Activated CD4-positive, alpha-beta memory T cell treated with anti-CD3 and anti-CD28 coated beads, Interleukin-2, amount 10 ng/mL, durations not matched to agents 7 days and 5 days (primary cell): ENCODE results near the gene TAS2R41. TPM values are rescaled to one million over a fixed set of nuclear protein-coding genes. Genes with fewer than 3 reads are reported as not detected.

ENCODE experiments used
- CTCF ChIA-PET: fragments of 350-600 bp; sonication (Branson Sonifier 250); formaldehyde crosslinking; loops from one replicate; lab custom pipeline; 2021; ENCODE audit warnings: antibody characterized with exemption, inconsistent platforms; lab: Charles Lee
- POLR2A ChIA-PET: fragments of 350-600 bp; sonication (Branson Sonifier 250); formaldehyde crosslinking; loops from one replicate; lab custom pipeline; 2021; ENCODE audit warnings: antibody characterized with exemption; lab: Charles Lee
- DNase-seq: peaks from one replicate; pipeline ENCODE4 v3.0.0-alpha.2; 2020
- H3K27ac Mint-ChIP-seq: one replicate; pipeline ENCODE4 v1.8.0; 2021; ENCODE audit warnings: mild to moderate bottlenecking, mixed read lengths
- H3K27me3 Mint-ChIP-seq: one replicate; pipeline ENCODE4 v1.8.0; 2021; ENCODE audit warnings: mixed read lengths
- H3K36me3 Mint-ChIP-seq: one replicate; pipeline ENCODE4 v1.8.0; 2021; ENCODE audit warnings: low read depth, mixed read lengths
- H3K4me1 Mint-ChIP-seq: one replicate; pipeline ENCODE4 v1.8.0; 2021; ENCODE audit warnings: mixed read lengths
- H3K4me3 Mint-ChIP-seq: one replicate; pipeline ENCODE4 v1.8.0; 2021; ENCODE audit warnings: mild to moderate bottlenecking, mixed read lengths
- H3K9me3 Mint-ChIP-seq: one replicate; pipeline ENCODE4 v1.8.0; 2021; ENCODE audit warnings: mixed read lengths
- total RNA-seq, 2 experiments: library from RNA; stranded (reverse); gene quantifications; one replicate each; pipeline ENCODE4 v1.2.3, GENCODE V29; 2021

The TAS2R41 gene
- total RNA-seq, 2 experiments from 2014 or later = not detected

DNA sequence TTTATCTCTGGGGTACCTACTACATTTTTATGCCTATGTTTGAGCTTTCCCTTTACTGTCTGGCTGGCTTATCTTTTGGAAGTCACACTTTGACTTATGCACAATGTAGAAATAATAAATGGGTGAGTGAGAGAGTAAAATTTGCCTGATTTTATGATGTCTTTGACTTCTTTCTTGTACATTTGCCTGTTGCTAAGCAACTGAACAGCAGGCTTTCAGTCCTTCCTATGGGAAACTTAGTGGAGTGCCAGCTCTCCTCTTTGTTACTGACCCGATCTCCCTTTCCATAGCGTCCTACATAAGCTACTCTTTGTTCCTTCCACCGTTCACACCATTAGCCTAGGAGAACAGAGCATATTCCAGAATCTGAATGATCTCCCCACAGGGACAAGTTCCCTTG lies 30.2 kb upstream of the TAS2R41 start:
- H3K4me3 Mint-ChIP-seq = no peak overlapping the region
- no peaks in the 10 kb centered on the region for H3K9me3 Mint-ChIP-seq
- no peak overlapping the region for H3K27ac Mint-ChIP-seq
- H3K36me3 Mint-ChIP-seq = no peaks in the 10 kb centered on the region
- no peak for DNase-seq
- POLR2A ChIA-PET = no interaction called here
- no peaks in the 10 kb centered on the region for H3K4me1 Mint-ChIP-seq
- CTCF ChIA-PET = no interaction called here
- H3K27me3 Mint-ChIP-seq = no peaks in the 10 kb centered on the region

DNA sequence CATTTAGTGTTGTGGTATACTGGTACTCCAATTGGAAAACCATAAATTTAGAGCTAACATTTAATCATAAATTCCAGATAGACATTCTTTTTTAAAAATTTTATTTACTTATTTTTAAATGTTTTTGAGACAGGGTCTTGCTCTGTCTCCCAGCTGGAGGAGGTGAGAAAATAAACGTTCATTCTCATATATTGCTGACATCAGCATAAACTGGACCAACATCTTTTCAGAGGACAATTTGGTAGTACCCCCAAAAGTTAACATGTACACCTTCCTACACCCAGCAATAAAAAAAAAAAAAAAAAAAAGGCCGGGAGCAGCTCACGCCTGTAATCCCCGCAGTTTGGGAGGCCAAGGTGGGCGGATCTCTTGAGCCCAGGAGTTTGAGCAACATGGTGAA lies 29.2 kb upstream of the TAS2R41 start:
- H3K27ac Mint-ChIP-seq = no peak overlapping the region
- POLR2A ChIA-PET = no interaction called here
- no peaks in the 10 kb centered on the region for H3K36me3 Mint-ChIP-seq
- no peaks in the 10 kb centered on the region for H3K9me3 Mint-ChIP-seq
- no peaks in the 10 kb centered on the region for H3K4me1 Mint-ChIP-seq
- CTCF ChIA-PET = no interaction called here
- no peak for DNase-seq
- no peaks in the 10 kb centered on the region for H3K27me3 Mint-ChIP-seq
- no peak overlapping the region for H3K4me3 Mint-ChIP-seq

DNA sequence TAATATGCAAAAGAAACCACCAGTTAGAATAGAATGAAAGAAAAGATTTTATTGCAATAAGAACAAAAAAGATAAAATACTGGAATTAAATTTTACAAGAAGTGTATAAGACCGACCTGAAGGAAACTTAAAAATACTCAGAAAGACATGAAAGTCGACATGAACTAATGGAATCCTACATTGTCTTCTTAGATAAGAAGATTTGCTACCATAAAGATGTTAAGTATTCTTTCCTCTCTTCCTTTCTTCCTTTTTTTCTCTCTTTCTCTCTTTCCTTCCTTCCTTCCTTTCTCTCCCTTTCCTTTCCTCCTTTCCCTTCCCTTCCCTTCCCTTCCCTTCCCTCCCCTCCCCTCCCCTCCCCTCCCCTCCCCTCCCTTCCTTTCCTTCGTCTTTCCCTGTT lies 27.9 kb upstream of the TAS2R41 start:
- CTCF ChIA-PET = no interaction called here
- no peaks in the 10 kb centered on the region for H3K9me3 Mint-ChIP-seq
- H3K4me1 Mint-ChIP-seq = no peaks in the 10 kb centered on the region
- H3K36me3 Mint-ChIP-seq = no peaks in the 10 kb centered on the region
- no peak for DNase-seq
- H3K4me3 Mint-ChIP-seq = no peak overlapping the region
- H3K27me3 Mint-ChIP-seq = no peaks in the 10 kb centered on the region
- POLR2A ChIA-PET = no interaction called here
- no peak overlapping the region for H3K27ac Mint-ChIP-seq

DNA sequence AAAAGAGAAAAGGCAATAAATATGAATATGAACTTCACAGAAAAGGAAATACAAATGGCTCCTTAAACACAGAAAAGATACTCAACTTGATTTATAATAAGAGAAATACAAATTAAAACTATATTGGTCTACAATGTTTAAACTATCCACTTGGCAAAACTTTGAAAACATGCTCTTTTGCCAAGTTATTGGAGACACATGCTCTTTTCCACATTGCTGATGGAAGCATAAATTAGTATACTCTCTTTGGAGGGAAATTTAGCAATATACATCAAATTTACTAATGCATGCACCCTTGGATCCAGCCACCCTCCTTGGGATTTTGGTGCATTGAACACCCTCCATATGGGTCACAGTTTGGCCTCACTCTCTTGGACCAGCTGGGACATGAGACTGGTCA lies 26.6 kb upstream of the TAS2R41 start:
- H3K36me3 Mint-ChIP-seq = no peaks in the 10 kb centered on the region
- no peak for DNase-seq
- no peaks in the 10 kb centered on the region for H3K9me3 Mint-ChIP-seq
- CTCF ChIA-PET = no interaction called here
- no peaks in the 10 kb centered on the region for H3K4me1 Mint-ChIP-seq
- no peak overlapping the region for H3K27ac Mint-ChIP-seq
- no peak overlapping the region for H3K4me3 Mint-ChIP-seq
- POLR2A ChIA-PET = no interaction called here
- H3K27me3 Mint-ChIP-seq = no peaks in the 10 kb centered on the region

DNA sequence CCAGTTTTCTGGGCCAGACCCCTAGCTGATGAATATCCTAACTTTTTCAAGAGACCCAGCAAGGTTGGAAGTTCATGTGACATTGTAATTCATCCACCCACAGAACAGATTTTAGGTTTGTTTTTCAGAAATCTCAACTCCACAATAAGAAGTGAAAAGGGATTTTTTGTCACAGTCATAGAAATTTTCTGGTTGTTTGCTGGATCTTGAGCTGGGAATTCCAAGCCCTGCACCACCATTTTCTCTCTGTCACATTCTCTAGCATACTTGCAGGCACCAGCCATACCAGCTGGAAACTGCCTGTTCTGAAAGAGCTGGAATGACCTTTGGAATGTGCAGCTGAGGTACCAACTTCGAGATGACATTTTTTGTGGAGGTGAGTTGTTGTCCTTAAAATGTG lies 25.9 kb upstream of the TAS2R41 start:
- CTCF ChIA-PET = no interaction called here
- H3K36me3 Mint-ChIP-seq = no peaks in the 10 kb centered on the region
- no peak overlapping the region for H3K4me3 Mint-ChIP-seq
- no peaks in the 10 kb centered on the region for H3K4me1 Mint-ChIP-seq
- no peaks in the 10 kb centered on the region for H3K9me3 Mint-ChIP-seq
- no peak for DNase-seq
- H3K27ac Mint-ChIP-seq = no peak overlapping the region
- no peaks in the 10 kb centered on the region for H3K27me3 Mint-ChIP-seq
- POLR2A ChIA-PET = no interaction called here

DNA sequence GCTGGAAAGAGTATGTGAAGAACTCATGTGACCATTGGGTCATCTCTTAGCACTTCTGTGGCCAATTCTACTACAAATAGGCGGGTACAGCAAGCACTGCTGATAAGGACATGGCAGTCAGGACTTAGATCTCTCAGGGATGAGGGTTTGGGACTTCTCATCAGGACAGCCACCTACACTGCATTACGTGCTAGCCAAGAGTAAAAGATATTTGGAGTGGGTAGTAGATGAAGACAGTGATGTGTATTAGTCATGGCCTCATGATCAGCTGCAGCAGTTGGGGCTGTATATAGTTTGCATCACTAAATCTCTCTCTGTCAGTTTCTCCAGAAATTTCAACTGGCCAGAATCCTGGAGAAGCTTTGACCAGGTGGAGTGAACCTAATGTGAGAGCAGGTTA lies 25.2 kb upstream of the TAS2R41 start:
- H3K27ac Mint-ChIP-seq = no peak overlapping the region

DNA sequence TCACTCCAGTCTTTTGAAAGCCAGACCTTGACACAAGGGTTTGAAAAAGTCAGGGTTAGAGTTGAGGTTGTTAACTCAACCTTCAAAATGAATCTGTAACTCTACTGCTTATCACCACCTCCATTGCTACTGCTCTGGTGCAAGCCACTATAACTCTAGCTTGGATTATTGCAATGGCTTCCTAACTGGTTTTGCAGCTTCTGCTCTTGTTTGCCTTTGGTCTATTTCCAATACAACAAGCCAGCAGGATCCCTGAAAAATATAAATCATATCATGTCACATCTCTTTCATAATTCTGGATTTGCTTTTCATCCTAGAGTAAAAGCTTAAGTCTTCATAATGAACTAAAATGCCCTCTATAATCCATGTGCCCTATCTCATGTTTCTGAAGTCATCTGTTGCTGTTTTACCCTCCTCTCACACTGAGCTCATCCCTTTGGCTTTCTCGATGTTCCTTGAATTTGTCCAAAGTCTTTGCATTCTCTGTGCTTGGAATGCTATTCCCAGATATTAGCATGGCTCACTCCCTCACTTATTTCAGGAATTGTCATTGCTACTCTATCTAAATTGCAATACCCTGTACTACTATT lies 23.5 kb upstream of the TAS2R41 start:
- no peaks in the 10 kb centered on the region for H3K4me1 Mint-ChIP-seq
- DNase-seq = no peak
- no peaks in the 10 kb centered on the region for H3K9me3 Mint-ChIP-seq
- H3K36me3 Mint-ChIP-seq = no peaks in the 10 kb centered on the region
- no peaks in the 10 kb centered on the region for H3K27me3 Mint-ChIP-seq
- POLR2A ChIA-PET = no interaction called here
- CTCF ChIA-PET = interaction anchor here (0.7 to 1.2 kb wide), 2 partner anchors 39 to 238 kb away, joined by 3 read pairs; no protein-coding TSS in a partner anchor
- no peak overlapping the region for H3K4me3 Mint-ChIP-seq
- H3K27ac Mint-ChIP-seq = no peak overlapping the region

More for the DNA sequence above, 25.2 kb upstream of the TAS2R41 start:
- DNase-seq = no peak
- no peaks in the 10 kb centered on the region for H3K4me1 Mint-ChIP-seq
- no peaks in the 10 kb centered on the region for H3K36me3 Mint-ChIP-seq
- H3K4me3 Mint-ChIP-seq = no peak overlapping the region
- POLR2A ChIA-PET = no interaction called here
- CTCF ChIA-PET = no interaction called here
- H3K27me3 Mint-ChIP-seq = no peaks in the 10 kb centered on the region
- H3K9me3 Mint-ChIP-seq = no peaks in the 10 kb centered on the region

DNA sequence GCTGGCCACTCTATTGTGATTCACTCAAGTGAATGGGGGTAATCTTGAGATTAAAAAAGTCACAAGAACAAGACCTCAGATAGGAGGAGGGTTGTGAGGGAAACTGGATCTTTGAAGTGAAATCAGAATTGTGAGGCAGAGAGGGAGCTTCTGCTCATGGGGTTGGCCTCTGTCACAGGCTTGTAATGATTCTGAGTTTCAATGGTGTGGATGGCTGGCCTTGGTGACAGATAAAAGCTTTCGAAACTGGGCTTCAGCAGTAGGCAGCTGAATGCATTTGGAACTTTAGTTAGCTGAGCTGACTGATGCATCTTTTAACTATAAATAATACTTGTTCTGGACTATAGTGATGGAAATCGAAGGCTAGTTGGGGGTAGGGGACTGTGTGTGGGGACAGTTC lies 22.2 kb upstream of the TAS2R41 start:
- H3K36me3 Mint-ChIP-seq = no peaks in the 10 kb centered on the region
- ChIA-PET POLR2A (no interaction called here), CTCF (no interaction called here)
- H3K27ac Mint-ChIP-seq = no peak overlapping the region
- no peaks in the 10 kb centered on the region for H3K9me3 Mint-ChIP-seq
- H3K4me1 Mint-ChIP-seq = no peaks in the 10 kb centered on the region
- DNase-seq = no peak
- H3K27me3 Mint-ChIP-seq = no peaks in the 10 kb centered on the region
- H3K4me3 Mint-ChIP-seq = no peak overlapping the region

DNA sequence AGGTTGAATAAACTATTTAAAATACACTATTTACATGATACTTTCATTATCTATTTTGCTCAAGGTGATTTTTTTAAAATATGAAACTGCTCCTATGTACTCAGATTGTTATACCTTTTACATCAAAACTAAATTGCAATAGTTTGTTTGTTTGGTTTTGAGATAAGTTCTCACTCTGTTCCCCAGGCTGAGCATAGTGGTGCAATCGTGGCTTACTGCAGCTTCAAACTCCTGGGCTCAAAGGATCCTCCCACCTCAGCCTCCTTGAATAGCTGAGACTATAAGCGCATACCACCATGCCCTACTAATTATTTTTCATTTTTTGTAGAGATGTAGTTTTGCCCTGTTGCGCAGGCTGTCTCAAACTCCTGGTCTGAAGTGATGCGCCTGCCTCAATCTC lies 21.7 kb upstream of the TAS2R41 start:
- no peak overlapping the region for H3K4me3 Mint-ChIP-seq
- no peak overlapping the region for H3K27ac Mint-ChIP-seq
- DNase-seq = no peak
- no peaks in the 10 kb centered on the region for H3K4me1 Mint-ChIP-seq
- no peaks in the 10 kb centered on the region for H3K27me3 Mint-ChIP-seq
- ChIA-PET POLR2A (no interaction called here), CTCF (no interaction called here)
- H3K36me3 Mint-ChIP-seq = no peaks in the 10 kb centered on the region
- H3K9me3 Mint-ChIP-seq = no peaks in the 10 kb centered on the region

DNA sequence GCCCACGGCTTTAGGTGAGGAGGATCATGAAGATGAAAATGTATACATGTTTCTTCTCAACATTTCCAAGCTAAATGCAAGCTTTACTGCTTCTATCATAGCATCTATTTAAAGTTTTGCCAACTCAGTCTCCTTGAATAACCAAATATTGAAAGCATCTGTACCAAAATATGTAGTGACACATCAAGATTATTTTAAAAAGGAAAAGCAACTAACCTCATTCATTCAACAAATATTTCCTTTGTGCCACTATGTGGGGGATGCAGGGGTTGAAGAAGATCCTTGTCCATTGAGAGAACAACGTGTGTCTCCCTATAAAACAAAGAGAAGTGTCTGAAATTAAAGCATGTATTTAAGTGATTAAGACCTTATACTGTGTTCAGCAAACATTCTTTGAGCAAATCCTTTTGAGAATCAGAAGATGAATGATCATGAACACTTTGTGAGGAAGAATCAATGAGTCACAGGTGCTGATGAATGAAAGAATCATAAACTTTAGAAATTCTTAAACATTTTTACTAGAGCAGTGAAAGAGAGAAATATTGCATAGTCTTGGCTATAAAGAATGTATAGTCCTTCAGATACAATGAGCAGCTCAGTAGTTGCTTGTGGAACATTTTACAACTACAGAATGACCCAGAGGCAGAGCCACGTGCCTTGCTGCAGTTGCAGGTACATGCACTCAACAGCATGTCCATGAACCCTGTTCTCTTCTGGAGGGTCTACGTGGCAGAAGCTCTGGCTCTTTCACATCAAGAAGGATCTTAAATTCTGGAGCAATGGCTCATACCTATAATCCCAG lies 20.5 kb upstream of the TAS2R41 start:
- Mint-ChIP-seq H3K36me3 (no peaks in the 10 kb centered on the region), H3K27me3 (no peaks in the 10 kb centered on the region), H3K9me3 (peaks cover 2% of the 10 kb centered on the region), H3K27ac (no peak overlapping the region), H3K4me1 (no peaks in the 10 kb centered on the region), H3K4me3 (no peak overlapping the region)
- POLR2A ChIA-PET = no interaction called here
- CTCF ChIA-PET = no interaction called here
- DNase-seq = no peak

DNA sequence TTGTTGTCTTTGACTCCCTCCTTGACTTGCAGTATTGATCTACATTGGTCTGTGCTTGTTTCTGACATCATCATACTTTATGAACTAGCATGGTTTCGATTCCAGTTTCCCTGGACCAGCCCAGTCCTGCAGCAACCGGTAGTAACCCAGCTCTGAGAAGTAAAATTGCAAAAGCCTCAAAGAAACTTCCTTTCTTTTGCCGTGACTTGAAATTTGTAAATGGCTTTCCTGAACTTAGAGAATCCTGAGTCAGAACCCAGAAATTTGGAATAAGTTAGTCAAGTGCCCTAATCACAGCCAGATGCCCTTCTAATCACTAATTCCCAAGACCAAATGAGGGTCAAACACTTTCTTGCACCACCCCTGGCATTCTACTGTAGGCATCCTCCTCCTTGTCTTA lies 19.4 kb upstream of the TAS2R41 start:
- ChIA-PET POLR2A (no interaction called here), CTCF (no interaction called here)
- Mint-ChIP-seq H3K27ac (no peak overlapping the region), H3K4me1 (no peaks in the 10 kb centered on the region), H3K9me3 (peaks cover 2% of the 10 kb centered on the region), H3K36me3 (no peaks in the 10 kb centered on the region), H3K4me3 (no peak overlapping the region), H3K27me3 (no peaks in the 10 kb centered on the region)
- no peak for DNase-seq

DNA sequence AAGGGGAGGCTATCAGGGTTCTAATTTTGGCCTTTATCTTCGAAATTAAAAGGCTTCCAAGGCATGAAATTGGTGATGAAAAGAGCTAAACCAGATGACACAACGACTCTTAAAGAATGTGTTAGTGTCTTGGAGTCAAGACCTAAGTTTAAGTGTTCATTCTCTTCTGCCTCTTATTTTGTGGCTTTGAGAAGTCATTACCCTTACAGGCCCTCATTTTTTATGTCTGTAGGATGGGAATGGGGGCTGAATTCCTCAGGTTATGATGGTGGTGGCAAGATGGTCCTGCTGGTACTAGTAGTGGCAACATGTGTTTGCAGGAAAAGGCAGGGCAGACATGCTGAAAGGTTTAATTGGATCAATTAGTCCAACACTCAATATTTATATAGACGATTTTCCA lies 19.0 kb upstream of the TAS2R41 start:
- DNase-seq = no peak
- no peak overlapping the region for H3K4me3 Mint-ChIP-seq
- H3K4me1 Mint-ChIP-seq = no peaks in the 10 kb centered on the region
- no peak overlapping the region for H3K27ac Mint-ChIP-seq
- H3K9me3 Mint-ChIP-seq = peaks cover 2% of the 10 kb centered on the region
- ChIA-PET CTCF (no interaction called here), POLR2A (no interaction called here)
- H3K36me3 Mint-ChIP-seq = no peaks in the 10 kb centered on the region
- H3K27me3 Mint-ChIP-seq = no peaks in the 10 kb centered on the region

DNA sequence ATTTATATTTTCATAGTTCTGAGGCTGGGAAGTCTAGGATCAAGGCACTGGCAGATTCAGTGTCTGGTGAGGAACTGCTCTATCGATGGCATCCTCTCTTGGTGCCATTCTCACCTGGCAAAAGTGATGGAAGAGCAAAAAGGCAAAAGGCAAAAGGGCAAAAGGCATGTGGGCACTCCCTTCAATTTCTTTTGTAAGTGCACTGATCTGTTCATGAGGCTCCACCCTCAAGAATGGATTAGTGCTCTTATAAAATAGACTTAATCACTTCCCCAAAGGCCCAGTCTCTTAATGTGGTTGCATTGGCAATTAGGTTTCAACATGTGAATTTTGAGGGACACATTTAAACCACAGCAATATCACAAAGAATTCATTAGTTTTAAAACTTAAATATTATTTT lies 18.3 kb upstream of the TAS2R41 start:
- H3K27ac Mint-ChIP-seq = no peak overlapping the region
- no peaks in the 10 kb centered on the region for H3K36me3 Mint-ChIP-seq
- no peaks in the 10 kb centered on the region for H3K4me1 Mint-ChIP-seq
- ChIA-PET POLR2A (no interaction called here), CTCF (no interaction called here)
- DNase-seq = no peak
- no peaks in the 10 kb centered on the region for H3K27me3 Mint-ChIP-seq
- H3K9me3 Mint-ChIP-seq = peaks cover 2% of the 10 kb centered on the region
- H3K4me3 Mint-ChIP-seq = no peak overlapping the region
